ENCODE results near the gene CYLD.

DNA sequence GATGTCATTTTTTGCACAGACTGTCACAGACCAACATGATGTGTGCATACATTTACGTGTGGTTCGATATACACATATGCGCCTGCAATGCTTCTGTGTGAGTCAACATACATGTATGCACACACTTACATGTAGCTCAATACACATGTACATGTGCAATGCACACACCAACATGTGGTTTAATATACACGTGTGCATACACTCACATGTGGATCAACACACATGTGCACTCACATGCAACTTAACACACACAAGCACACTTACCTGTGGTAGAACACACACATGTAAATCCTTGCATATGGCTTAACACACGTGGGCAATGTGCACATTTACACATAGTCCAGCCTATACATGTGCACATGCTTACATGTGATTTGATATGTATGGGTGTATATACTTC lies 97.5 kb downstream of the CYLD start:
- TF ChIP-seq POLR2A (IDR thresholded peaks at IDR 0.05; ENCODE audit: low read depth, low read length) (no peak), POLR2AphosphoS5 (IDR thresholded peaks at IDR 0.05; ENCODE audit: low read depth, low read length) (no peak)
